HG03342 (cell line): ENCODE measurements around the gene MARK2.
"Not testable (repeated sequence)": the region's sequence is repeated elsewhere in the genome, so short reads cannot be mapped to it uniquely, and the experiment has no call there.

Experiments
- ATAC-seq: cut with Tn5 transposase; IDR thresholded peaks from one replicate; pipeline ENCODE4 v1.9.1; 2021; ENCODE audit warnings: mild to moderate bottlenecking, moderate library complexity; ENCODE audit not compliant: unreplicated experiment

Gene MARK2

GRCh38 chr11:63853476-63853875, 14.6 kb downstream of the MARK2 start:
- no peak for ATAC-seq

DNA sequence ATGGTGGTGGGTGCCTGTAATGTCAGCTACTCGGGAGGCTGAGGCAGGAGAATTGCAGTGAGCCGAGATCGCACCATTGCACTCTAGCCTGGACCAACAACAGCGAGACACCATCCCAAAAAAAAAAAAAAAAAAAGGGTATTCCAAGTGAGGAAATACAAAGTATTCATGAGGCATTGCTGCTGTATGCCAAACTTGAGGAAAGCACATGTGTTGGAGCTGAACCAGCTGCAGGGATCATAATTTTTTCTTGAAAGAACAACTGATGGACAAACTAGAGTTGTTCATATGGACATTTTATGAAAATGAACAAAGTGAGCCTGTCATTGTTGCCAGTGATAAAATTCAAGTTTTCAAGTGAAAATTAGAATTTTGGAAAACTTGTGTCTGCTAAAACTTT, 15.8 kb downstream of the MARK2 start:
- no peak for ATAC-seq

- no peak for ATAC-seq
These were observed 17.1 kb downstream of the MARK2 start for GRCh38 chr11:63855975-63856374.

GRCh38 chr11:63858628-63859550, 20.0 kb downstream of the MARK2 start:
- no peak for ATAC-seq

DNA sequence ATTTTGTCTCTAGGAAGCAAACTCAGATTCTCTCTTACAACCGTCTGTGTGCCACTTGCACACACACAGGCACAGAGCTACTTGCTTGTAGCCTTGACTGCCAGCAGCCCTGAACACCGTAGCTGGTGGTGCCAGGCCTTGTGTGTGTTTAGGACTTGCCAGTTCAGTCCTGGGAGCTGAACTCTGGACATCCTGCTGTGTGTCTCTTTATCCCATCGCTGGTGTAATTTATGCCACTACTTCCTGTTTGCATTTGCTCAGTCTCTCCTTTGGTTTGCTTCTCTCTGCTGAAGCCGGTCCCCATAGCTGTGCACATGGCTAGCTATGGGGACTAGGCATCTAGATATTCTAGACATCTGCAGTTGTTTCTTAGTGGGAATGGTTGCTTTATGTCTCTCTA, 24.0 kb downstream of the MARK2 start:
- ATAC-seq, result no peak

DNA sequence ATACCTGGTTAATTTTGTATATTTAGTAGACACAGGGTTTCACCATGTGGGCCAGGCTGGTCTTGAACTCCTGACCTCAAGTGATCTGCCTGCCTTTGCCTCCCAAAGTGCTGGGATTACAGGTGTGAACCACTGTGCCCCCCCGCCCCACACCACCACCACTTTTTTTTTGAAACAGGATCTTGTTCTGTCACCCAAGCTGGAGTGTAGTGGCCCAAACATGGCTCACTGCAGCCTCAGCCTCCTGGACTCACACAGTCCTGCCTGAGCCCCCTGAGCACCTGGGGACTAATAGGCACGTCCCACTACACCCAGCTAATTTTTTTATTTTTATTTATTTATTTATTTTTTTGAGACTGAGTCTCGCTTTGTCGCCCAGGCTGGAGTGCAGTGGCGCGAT, 24.7 kb downstream of the MARK2 start:
- not testable (repeated sequence) for ATAC-seq

- ATAC-seq, result no peak
These were observed 27.3 kb downstream of the MARK2 start for GRCh38 chr11:63866211-63866610.

- ATAC-seq, result no peak
These were observed 28.6 kb downstream of the MARK2 start for GRCh38 chr11:63867511-63867910.

DNA sequence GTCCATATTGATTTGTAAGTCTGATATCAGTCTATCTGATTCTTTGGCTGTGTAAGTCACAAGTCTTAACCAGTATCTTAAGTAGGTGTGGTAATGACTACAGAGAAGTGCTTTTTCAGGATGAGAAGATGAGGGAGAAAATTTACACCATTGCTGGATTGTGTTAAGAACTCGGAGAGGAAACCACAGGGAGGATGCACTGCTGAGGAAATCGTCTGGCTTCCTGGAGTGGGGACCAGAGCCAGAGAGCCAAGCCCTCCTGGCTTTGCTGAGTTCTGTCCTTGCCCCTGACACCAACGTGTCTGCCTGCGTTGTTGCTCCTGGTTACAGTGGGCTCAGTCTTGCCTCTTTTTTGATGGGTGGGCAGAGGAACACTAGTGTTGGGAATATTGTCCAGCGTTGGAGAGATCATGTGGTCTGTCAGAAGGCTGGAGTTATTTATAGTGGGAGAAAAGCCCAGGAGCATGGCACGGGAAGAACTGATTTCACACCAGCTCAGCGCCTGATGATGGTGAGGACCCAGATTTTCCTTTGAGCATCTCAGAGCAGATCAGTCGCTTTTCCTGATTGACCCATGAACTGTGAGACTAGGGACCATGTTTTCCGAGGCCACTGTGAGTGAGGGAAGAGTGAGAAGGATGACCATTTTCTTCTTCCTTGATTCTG, 29.6 kb downstream of the MARK2 start:
- no peak for ATAC-seq

DNA sequence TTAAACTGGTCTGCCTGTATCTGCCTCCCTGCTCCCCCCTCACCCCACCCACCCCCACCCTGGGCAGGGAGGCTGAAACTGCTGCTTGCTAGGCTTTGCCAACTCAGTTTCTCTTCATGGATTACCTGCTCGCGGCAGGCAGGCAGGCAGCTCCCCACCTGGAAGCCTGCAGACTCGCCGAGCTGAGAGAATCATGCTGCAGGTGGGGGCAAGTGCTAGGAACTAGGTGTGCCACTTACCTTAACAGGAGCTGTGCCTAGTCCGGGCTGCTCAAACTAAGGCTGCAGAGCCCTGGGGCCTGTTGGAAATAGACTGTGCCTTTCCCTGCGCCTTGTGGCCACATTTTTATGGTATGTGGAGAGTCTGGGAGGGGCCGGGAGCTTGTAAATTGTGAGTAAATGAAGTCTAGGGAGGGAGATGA, 30.3 kb downstream of the MARK2 start:
- no peak for ATAC-seq

GRCh38 chr11:63869683-63870082, 30.8 kb downstream of the MARK2 start:
- ATAC-seq, result no peak

DNA sequence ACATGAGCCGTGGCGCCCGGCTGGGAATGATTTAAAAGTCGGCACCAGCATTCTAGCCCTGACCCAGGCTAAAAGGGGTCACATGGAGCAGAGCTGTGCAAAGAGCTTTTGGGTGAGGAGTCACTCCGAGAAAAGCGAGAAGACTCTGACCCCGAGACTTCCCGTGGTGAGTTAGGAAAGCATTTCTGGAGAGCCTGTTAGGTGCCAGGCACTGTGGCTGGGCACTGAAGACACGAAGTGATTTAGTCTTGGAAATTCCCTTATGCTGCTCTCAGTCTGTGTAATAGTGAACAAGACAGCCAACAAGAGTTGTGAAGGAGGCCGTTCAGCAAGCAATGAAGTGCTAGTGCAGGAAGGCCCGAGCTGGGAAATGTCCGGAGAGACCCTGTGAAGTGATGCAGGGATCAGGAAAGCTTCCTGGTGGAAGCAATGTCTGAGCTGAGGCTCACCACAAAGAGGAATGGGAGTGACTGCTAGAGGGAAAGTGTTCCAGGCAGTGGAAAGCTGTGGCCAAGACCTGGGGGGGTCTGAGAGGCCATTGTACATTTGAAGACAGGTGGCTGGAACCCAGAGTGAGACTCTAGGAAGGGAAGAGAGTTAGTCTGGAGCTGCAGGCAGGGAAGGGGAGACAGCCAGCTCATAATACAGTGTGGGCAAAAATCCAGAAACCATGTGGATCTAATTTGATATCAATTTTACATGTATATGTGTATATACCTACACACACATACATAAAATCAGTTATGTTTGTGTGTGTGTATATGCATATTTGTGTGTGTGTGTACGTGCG, 31.6 kb downstream of the MARK2 start:
- no peak for ATAC-seq

DNA sequence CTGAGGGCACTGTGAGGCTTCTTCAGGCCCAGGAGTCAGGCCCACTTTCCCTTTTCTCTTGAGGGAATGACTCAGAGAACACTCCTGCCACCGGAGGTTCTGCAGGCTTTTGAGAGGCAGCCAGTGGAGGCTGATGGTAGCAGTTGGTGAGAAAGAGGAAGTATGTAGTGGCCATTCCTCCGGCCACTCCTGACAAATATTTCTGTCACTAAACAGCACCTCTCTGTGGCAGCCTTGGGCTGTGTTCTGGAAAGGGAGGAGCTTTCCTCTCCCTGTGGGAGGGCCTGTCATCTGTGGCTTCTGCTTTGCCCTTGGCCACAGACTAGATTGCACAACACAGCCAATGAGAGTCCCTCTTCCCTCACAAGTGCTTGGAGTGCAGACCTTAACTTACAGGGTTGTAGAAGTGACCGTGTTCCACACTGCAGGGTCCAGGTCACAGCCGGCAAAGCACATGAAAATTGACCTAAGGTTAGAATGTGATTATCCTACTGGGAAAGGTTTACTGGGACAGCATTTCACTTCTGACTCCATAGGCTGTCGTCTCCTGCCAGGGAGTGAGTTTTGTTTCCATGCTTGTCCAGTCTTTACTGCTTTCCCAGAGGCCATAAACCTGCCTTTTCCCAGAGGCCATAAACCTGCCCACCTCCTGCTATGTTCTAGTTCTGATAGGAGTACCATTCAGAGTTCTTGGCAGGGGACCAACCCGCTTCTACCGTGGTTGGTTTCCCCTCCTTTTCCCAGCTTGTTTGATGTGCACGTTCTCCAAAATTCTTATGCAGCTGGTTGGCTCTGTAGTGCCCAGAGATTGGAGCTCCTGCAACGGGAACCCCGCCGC, 33.3 kb downstream of the MARK2 start:
- ATAC-seq, result peak; percentile 85

- ATAC-seq, result no peak
These were observed 33.9 kb downstream of the MARK2 start for GRCh38 chr11:63872800-63873197.

GRCh38 chr11:63873311-63873710, 34.4 kb downstream of the MARK2 start:
- ATAC-seq, result no peak

- no peak for ATAC-seq
These were observed 35.6 kb downstream of the MARK2 start for GRCh38 chr11:63874511-63874910.

DNA sequence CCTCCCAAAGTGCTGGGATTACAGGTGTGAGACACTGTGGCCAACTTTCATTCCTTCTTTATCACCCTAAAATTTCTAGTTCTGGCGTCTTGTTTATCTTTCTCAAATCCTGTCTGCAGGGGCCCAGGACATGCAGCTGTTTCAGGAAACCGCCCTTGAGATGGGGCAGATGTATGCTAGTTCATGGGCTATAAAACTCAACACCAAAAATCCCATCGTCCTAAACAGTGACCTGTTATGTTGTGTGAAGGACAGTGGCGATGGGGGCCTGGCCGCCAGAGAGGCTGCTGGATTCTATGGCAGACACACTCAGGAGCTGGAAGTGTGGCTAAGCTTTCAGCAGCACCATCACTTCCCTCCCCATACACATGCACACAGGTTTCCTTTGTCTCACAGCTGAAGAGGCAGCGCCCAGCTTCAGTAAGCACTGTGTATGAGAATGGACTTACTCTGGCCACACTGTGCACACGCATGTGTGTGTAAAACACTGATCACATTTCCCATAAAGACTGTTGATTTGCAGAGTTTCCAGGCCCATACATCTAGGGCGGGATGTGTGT, 36.7 kb downstream of the MARK2 start:
- ATAC-seq, result no peak

DNA sequence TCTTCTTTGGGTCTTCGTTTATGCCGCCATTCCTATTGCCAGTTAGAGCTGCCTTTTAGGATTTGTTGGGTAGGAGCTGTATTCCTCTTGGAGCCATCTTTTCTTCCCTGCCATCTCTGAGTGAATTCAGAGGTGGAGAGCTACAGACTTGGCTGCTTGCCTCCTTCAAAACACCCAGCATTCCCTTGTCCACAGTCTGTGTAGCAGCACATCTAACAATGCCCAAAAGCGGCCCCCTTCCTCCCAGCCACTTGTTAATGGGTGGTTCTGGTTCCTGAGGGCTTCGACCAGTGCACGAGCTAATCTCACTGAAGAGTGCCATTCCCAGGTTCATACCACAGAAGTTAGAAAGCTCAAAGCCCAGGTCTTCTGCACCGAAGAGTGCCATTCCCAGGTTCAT, 37.7 kb downstream of the MARK2 start:
- no peak for ATAC-seq

GRCh38 chr11:63877658-63878241, 38.8 kb downstream of the MARK2 start:
- ATAC-seq, result no peak
